Tibial nerve (tissue), 4 donors: ENCODE data around the gene NDUFB3. TPM values are rescaled to one million over a fixed set of nuclear protein-coding genes. Genes with fewer than 3 reads are reported as not detected.

Experiments
- DNase-seq, 2 donors: peaks; one replicate each; pipeline ENCODE4 v3.0.0-alpha.2; 2019; ENCODE audit warnings: low spot score in 2 of 2
- H3K27ac ChIP-seq, 4 donors: fragments of 200-600 bp; sonication (generic) in 3 of 4; one replicate each; pipeline ENCODE4 v1.5.1; 2017 to 2019; ENCODE audit warnings: mild to moderate bottlenecking in 1 of 4
- H3K27me3 ChIP-seq, 2 donors: fragments of 200-600 bp; sonication (generic) in 1 of 2; one replicate each; pipeline versions ENCODE4 v1.5.1 to v1.6.0; 2017 to 2019
- H3K36me3 ChIP-seq, 3 donors: fragments of 200-600 bp; sonication (generic); one replicate each; pipeline ENCODE4 v1.5.1; 2018 to 2019
- H3K4me1 ChIP-seq, 4 donors: fragments of 200-600 bp; sonication (generic) in 3 of 4; one replicate each; pipeline ENCODE4 v1.5.1; 2017 to 2019
- H3K4me3 ChIP-seq, 4 donors: fragments of 200-600 bp; sonication (generic) in 3 of 4; one replicate each; pipeline ENCODE4 v1.5.1; 2017 to 2019; ENCODE audit warnings: mild to moderate bottlenecking in 1 of 4, moderate library complexity in 1 of 4
- H3K9me3 ChIP-seq, 4 donors: fragments of 200-600 bp; sonication (generic) in 3 of 4; one replicate each; pipeline ENCODE4 v1.5.1; 2017 to 2019
- EP300 ChIP-seq, 2 donors: sonication (generic); formaldehyde crosslinking; IDR thresholded peaks; one replicate each; pipeline ENCODE4 v1.6.1; 2017; ENCODE audit warnings: antibody characterized with exemption in 2 of 2, mild to moderate bottlenecking in 1 of 2
- POLR2A ChIP-seq, 2 donors: fragments of 450-650 bp; IDR thresholded peaks; one replicate each; pipeline ENCODE4 v1.6.1; 2017; ENCODE audit warnings: antibody characterized with exemption in 2 of 2, mild to moderate bottlenecking in 2 of 2, moderate library complexity in 2 of 2
- WGBS, 2 donors: methylation state at CpG; one replicate each; pipeline ENCODE4 v1.1.5; 2018; 5-methylcytosine and 5-hydroxymethylcytosine counted together
- total RNA-seq, 4 donors: library from RNA; depleted of rRNA; stranded (reverse); fragments of >200 nt; gene quantifications; one replicate each; pipeline ENCODE4 v1.1.0, GENCODE V29; 2016
- TF ChIP-seq, protein P1 (sequence below), 5 experiments: fragments of 200-600 bp in 3 of 5; fragments of 450-650 bp in 2 of 5; sonication (generic) in 3 of 5; IDR thresholded peaks; one replicate each; pipeline ENCODE4 v1.5.1; 2016 to 2019; ENCODE audit warnings: antibody characterized with exemption in 5 of 5, mild to moderate bottlenecking in 3 of 5, moderate library complexity in 2 of 5

Gene NDUFB3
- total RNA-seq, 4 donors from 2014 or later, result 30.8 to 55.7 (median 52.1) TPM

DNA sequence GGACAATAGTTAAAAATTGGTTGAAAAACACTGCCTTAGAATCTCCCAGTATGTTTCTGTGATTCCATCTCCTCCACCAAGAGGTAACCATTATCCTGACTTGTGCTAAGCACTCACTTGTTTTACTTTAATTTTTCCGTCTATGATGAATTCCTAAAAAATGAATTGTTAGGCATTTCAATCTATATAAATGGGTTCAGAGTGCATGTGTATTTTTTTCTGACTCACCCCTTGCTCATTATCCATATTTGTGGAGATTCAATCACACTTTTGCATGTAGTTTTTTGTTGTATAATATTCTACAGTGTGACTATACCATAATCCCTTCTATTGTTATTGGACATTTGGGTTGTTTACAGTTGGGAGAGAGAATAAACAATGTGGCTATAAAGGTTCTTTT, 1.3 kb downstream of the NDUFB3 start:
- Histone ChIP-seq H3K27me3 (no peaks in the 10 kb centered on the region), H3K36me3 (no peaks in the 10 kb centered on the region), H3K4me1 (peaks cover 5 to 69% (median 27%) of the 10 kb centered on the region in 4 donors), H3K4me3 (no peak overlapping the region), H3K27ac (no peak overlapping the region), H3K9me3 (no peaks in the 10 kb centered on the region)
- TF ChIP-seq EP300 (IDR thresholded peaks at IDR 0.05) (no peak), POLR2A (IDR thresholded peaks at IDR 0.05) (no peak)
- TF ChIP-seq, protein P1, sequence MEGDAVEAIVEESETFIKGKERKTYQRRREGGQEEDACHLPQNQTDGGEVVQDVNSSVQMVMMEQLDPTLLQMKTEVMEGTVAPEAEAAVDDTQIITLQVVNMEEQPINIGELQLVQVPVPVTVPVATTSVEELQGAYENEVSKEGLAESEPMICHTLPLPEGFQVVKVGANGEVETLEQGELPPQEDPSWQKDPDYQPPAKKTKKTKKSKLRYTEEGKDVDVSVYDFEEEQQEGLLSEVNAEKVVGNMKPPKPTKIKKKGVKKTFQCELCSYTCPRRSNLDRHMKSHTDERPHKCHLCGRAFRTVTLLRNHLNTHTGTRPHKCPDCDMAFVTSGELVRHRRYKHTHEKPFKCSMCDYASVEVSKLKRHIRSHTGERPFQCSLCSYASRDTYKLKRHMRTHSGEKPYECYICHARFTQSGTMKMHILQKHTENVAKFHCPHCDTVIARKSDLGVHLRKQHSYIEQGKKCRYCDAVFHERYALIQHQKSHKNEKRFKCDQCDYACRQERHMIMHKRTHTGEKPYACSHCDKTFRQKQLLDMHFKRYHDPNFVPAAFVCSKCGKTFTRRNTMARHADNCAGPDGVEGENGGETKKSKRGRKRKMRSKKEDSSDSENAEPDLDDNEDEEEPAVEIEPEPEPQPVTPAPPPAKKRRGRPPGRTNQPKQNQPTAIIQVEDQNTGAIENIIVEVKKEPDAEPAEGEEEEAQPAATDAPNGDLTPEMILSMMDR (IDR thresholded peaks at IDR 0.05), result no peak
- no peak for DNase-seq
- 63 to 81% methylated on average over 1 of the region's 1 CpG for WGBS, 2 donors

DNA sequence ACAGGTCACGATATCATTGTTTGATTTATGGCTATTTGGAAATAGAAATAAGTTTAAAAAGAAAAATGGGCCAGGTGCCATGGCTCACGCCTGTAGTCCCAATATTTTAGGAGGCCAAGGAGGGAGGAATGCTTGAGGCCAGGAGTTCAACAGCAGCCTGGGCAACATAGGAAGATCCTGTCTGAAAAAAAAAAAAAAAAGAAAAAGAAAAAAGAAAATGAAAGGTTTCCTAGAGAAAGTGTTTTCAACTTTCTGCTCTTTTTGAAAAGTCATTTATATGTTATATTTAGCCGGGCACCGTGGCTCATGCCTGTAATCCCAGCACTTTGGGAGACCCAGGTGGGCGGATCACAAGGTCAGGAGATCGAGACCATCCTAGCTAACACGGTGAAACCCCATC, 3.2 kb downstream of the NDUFB3 start:
- H3K4me3 ChIP-seq, result no peak overlapping the region
- no peak overlapping the region for H3K27ac ChIP-seq
- H3K9me3 ChIP-seq, result no peaks in the 10 kb centered on the region
- peaks cover 5 to 50% (median 18%) of the 10 kb centered on the region in 4 donors for H3K4me1 ChIP-seq
- no peaks in the 10 kb centered on the region for H3K27me3 ChIP-seq
- TF ChIP-seq EP300 (IDR thresholded peaks at IDR 0.05) (no peak), POLR2A (IDR thresholded peaks at IDR 0.05) (no peak)
- TF ChIP-seq, protein P1 (IDR thresholded peaks at IDR 0.05), result no peak
- WGBS, 2 donors, result 82 to 84% methylated on average over 7 of the region's 7 CpGs
- no peak for DNase-seq
- H3K36me3 ChIP-seq, result peaks cover 0 to 13% (median 0%) of the 10 kb centered on the region in 3 donors

DNA sequence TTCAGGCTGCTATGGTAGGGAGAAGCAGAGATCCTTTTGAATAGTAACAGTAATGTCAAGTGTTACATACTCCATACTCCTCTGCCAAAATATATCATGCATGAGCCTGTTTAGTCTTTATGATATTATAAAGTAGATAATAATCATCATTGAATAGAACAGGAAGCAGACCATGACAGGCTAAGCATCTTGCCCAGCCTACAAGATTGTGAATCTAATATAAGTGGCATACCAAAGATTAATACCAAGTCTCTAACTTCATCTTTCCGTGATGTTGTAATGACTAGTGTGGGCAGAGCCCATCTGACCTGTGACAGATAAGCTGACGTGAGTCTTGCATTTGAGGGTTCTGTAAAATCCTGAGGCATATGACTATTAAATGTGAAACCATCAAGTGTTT, 13.1 kb downstream of the NDUFB3 start:
- Histone ChIP-seq H3K4me3 (no peak overlapping the region), H3K9me3 (no peaks in the 10 kb centered on the region), H3K27me3 (no peaks in the 10 kb centered on the region), H3K4me1 (no peaks in the 10 kb centered on the region), H3K27ac (no peak overlapping the region), H3K36me3 (peaks cover 2 to 95% (median 8%) of the 10 kb centered on the region in 3 donors)
- WGBS, 2 donors, result 79 to 84% methylated on average over 2 of the region's 2 CpGs
- TF ChIP-seq, protein P1 (IDR thresholded peaks at IDR 0.05), result no peak
- TF ChIP-seq POLR2A (IDR thresholded peaks at IDR 0.05) (no peak), EP300 (IDR thresholded peaks at IDR 0.05) (no peak)
- DNase-seq, result no peak

DNA sequence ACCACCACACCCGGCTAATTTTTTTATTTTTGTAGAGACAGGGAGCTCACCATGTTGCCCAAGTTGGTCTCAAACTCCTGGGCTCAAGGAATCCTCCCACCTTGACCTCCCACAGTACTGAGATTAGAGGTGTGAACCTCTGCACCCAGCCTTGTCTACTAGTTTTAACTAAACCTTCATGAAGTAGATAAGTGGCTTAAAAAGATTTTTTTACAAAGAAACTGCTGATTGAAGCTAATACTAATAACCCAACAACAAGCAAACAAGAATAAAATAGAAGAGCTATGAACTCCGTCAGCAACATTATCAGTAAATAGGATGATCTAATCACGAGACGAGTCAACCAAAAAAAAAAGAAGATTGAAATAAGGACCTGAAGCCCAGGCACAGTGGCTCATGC, 18.8 kb downstream of the NDUFB3 start:
- Histone ChIP-seq H3K4me3 (no peak overlapping the region), H3K9me3 (no peaks in the 10 kb centered on the region), H3K4me1 (no peaks in the 10 kb centered on the region), H3K27ac (no peak overlapping the region), H3K27me3 (no peaks in the 10 kb centered on the region), H3K36me3 (peaks cover 0 to 57% (median 4%) of the 10 kb centered on the region in 3 donors)
- WGBS, 2 donors, result 86 to 93% methylated on average over 4 of the region's 4 CpGs
- TF ChIP-seq, protein P1 (IDR thresholded peaks at IDR 0.05), result no peak
- no peak for TF ChIP-seq POLR2A (IDR thresholded peaks at IDR 0.05)
- no peak for TF ChIP-seq EP300 (IDR thresholded peaks at IDR 0.05)
- no peak for DNase-seq

DNA sequence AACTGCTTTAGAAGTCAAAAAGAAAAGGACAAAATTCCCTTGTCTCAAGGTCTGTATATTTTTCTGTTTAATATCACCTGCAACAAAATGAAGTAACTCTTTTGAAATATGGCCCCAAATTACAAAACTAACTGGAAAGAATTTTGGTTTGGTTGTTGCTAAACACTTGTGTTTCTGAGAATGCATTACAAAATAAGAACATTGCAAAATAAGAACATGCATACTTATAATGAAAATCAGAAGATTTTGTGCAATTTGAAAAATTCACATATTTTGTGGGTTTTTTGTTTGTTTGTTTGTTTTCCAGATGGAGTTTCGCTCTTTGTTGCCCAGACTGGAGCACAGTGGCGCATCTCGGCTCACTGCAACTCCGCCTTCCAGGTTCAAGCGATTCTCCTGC, 21.8 kb downstream of the NDUFB3 start:
- TF ChIP-seq POLR2A (IDR thresholded peaks at IDR 0.05), result no peak
- peak in 1 of 2 donors; percentile 44 for TF ChIP-seq EP300 (IDR thresholded peaks at IDR 0.05)

DNA sequence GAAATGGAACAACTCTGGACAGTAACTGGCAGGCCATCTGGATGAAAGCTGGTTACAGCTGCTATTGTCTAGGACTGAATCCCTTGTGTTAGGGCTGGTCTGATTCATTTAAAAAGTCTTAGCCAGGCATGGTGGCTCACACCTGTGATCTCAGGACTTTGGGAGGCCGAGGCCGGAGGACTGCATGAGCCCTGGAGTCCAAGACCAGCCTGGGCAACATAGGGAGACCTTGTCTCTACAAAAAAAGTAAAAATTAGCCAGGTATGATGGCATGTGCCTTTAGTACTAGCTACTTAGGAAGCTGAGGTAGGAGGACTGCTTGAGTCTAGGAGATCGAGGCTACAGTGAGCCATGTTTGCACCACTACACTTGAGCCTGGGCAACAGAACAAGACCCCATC, 28.7 kb downstream of the NDUFB3 start:
- TF ChIP-seq POLR2A (IDR thresholded peaks at IDR 0.05) (no peak), EP300 (IDR thresholded peaks at IDR 0.05) (no peak)
- TF ChIP-seq, protein P1 (IDR thresholded peaks at IDR 0.05), result no peak
- no peaks in the 10 kb centered on the region for H3K27me3 ChIP-seq
- no peak overlapping the region for H3K4me3 ChIP-seq
- H3K27ac ChIP-seq, result no peak overlapping the region
- H3K9me3 ChIP-seq, result no peaks in the 10 kb centered on the region
- no peak for DNase-seq
- no peaks in the 10 kb centered on the region for H3K4me1 ChIP-seq
- WGBS, 2 donors, result 97 to 98% methylated on average over 3 of the region's 3 CpGs
- peaks cover 0 to 12% (median 0%) of the 10 kb centered on the region in 3 donors for H3K36me3 ChIP-seq

More for the DNA sequence above, 21.8 kb downstream of the NDUFB3 start:
- peaks cover 0 to 27% (median 0%) of the 10 kb centered on the region in 3 donors for H3K36me3 ChIP-seq
- no peak overlapping the region for H3K4me3 ChIP-seq
- no peaks in the 10 kb centered on the region for H3K9me3 ChIP-seq
- no peaks in the 10 kb centered on the region for H3K27me3 ChIP-seq
- WGBS, 2 donors, result 97 to 98% methylated on average over 5 of the region's 5 CpGs
- DNase-seq, result no peak
- no peak overlapping the region for H3K27ac ChIP-seq
- no peaks in the 10 kb centered on the region for H3K4me1 ChIP-seq
